ENCODE measurements around the gene KIF3C. TPM values are rescaled to one million over a fixed set of nuclear protein-coding genes. Genes with fewer than 3 reads are reported as not detected.

The KIF3C gene
- polyA plus RNA-seq, 1 donor from 2014 or later: 53.6 TPM

GRCh38 chr2:25939257-25939668, 43.0 kb downstream of the KIF3C start:
- TF ChIP-seq REST (IDR thresholded peaks at IDR 0.05; ENCODE audit: borderline replicate concordance) (no peak), TAF1 (IDR thresholded peaks at IDR 0.05; ENCODE audit: low read depth) (no peak), EP300 (conservative IDR thresholded peaks at IDR 0.05; ENCODE audit: poor library complexity, severe bottlenecking) (no peak), POLR2AphosphoS5 (IDR thresholded peaks at IDR 0.05) (no peak), RAD21 (conservative IDR thresholded peaks at IDR 0.05) (no peak), EZH2 (IDR thresholded peaks at IDR 0.05; ENCODE audit: borderline replicate concordance, insufficient read depth, low read length, poor library complexity, severe bottlenecking) (no peak), SMC3 (conservative IDR thresholded peaks at IDR 0.05; ENCODE audit: poor library complexity) (no peak), MXI1 (conservative IDR thresholded peaks at IDR 0.05; ENCODE audit: poor library complexity, severe bottlenecking) (no peak)
- TF ChIP-seq, protein P1, sequence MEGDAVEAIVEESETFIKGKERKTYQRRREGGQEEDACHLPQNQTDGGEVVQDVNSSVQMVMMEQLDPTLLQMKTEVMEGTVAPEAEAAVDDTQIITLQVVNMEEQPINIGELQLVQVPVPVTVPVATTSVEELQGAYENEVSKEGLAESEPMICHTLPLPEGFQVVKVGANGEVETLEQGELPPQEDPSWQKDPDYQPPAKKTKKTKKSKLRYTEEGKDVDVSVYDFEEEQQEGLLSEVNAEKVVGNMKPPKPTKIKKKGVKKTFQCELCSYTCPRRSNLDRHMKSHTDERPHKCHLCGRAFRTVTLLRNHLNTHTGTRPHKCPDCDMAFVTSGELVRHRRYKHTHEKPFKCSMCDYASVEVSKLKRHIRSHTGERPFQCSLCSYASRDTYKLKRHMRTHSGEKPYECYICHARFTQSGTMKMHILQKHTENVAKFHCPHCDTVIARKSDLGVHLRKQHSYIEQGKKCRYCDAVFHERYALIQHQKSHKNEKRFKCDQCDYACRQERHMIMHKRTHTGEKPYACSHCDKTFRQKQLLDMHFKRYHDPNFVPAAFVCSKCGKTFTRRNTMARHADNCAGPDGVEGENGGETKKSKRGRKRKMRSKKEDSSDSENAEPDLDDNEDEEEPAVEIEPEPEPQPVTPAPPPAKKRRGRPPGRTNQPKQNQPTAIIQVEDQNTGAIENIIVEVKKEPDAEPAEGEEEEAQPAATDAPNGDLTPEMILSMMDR (IDR thresholded peaks at IDR 0.05; ENCODE audit: poor library complexity, severe bottlenecking): no peak
- H4K20me1 ChIP-seq (ENCODE audit: insufficient read depth): no peaks in the 10 kb centered on the region
- H3K4me2 ChIP-seq (ENCODE audit: low read length): no peak overlapping the region
- H3K27me3 ChIP-seq (ENCODE audit: insufficient read depth, low read depth, low read length): no peaks in the 10 kb centered on the region
- no peak overlapping the region for H3K4me3 ChIP-seq (ENCODE audit: low read length)
- H2AFZ ChIP-seq (ENCODE audit: low read depth, low read length): no peak overlapping the region
- H3K79me2 ChIP-seq (replicated peaks; ENCODE audit: insufficient read depth, low read length): no peaks in the 10 kb centered on the region
- no peaks in the 10 kb centered on the region for H3K9me3 ChIP-seq (ENCODE audit: low read length)
- H3K9ac ChIP-seq (ENCODE audit: low read length): no peak overlapping the region
- H3F3A ChIP-seq (ENCODE audit: insufficient read depth, low read length, poor library complexity, severe bottlenecking): no peaks in the 10 kb centered on the region
- H3K36me3 ChIP-seq (ENCODE audit: insufficient read depth, low read length): no peaks in the 10 kb centered on the region
- no peak overlapping the region for H3K27ac ChIP-seq (ENCODE audit: low read length)
- no peaks in the 10 kb centered on the region for H3K9me2 ChIP-seq (ENCODE audit: insufficient read depth, low read length)

- Histone ChIP-seq H3K9ac (ENCODE audit: low read length) (no peak overlapping the region), H3K9me2 (ENCODE audit: insufficient read depth, low read length) (no peaks in the 10 kb centered on the region), H3K27ac (ENCODE audit: low read length) (no peak overlapping the region), H3K9me3 (ENCODE audit: low read length) (no peaks in the 10 kb centered on the region), H3K4me2 (ENCODE audit: low read length) (no peak overlapping the region), H3K4me3 (ENCODE audit: low read length) (no peak overlapping the region), H4K20me1 (ENCODE audit: insufficient read depth) (no peaks in the 10 kb centered on the region), H3F3A (ENCODE audit: insufficient read depth, low read length, poor library complexity, severe bottlenecking) (no peaks in the 10 kb centered on the region), H2AFZ (ENCODE audit: low read depth, low read length) (no peak overlapping the region), H3K36me3 (ENCODE audit: insufficient read depth, low read length) (peaks cover 5% of the 10 kb centered on the region), H3K27me3 (ENCODE audit: insufficient read depth, low read depth, low read length) (no peaks in the 10 kb centered on the region), H3K79me2 (replicated peaks; ENCODE audit: insufficient read depth, low read length) (no peaks in the 10 kb centered on the region)
- TF ChIP-seq RAD21 (conservative IDR thresholded peaks at IDR 0.05) (no peak), POLR2AphosphoS5 (IDR thresholded peaks at IDR 0.05) (no peak), REST (IDR thresholded peaks at IDR 0.05; ENCODE audit: borderline replicate concordance) (no peak), EZH2 (IDR thresholded peaks at IDR 0.05; ENCODE audit: borderline replicate concordance, insufficient read depth, low read length, poor library complexity, severe bottlenecking) (no peak), EP300 (conservative IDR thresholded peaks at IDR 0.05; ENCODE audit: poor library complexity, severe bottlenecking) (no peak), SMC3 (conservative IDR thresholded peaks at IDR 0.05; ENCODE audit: poor library complexity) (no peak), TAF1 (IDR thresholded peaks at IDR 0.05; ENCODE audit: low read depth) (no peak), MXI1 (conservative IDR thresholded peaks at IDR 0.05; ENCODE audit: poor library complexity, severe bottlenecking) (no peak)
- TF ChIP-seq, protein P1 (IDR thresholded peaks at IDR 0.05; ENCODE audit: poor library complexity, severe bottlenecking): no peak
Observed at GRCh38 chr2:25938345-25938744, 44.0 kb downstream of the KIF3C start.

Measured in neural cell (in vitro differentiated cells).